ENCODE data around the gene E2F6.

The E2F6 gene

DNA sequence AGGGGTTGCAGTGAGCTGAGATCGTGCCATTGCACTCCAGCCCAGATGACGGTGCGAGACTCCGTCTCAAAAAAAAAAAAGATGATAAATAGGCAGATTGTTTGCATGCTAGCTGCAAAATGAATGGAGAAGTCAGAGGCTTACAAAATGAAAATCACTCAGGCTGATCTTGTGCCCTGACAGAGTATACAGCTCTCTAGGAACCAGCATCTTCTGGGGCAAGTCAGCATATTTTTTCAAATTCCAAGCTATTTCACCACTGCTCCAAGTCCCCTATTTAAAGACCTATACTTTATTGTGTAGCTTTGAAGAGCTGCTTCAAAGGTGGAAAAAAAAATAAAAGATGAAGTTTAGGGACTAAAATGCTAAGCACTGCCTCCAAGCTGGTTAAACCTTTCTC lies 6.1 kb downstream of the E2F6 start:
- TF ChIP-seq FOXM1 (IDR thresholded peaks at IDR 0.05; ENCODE audit: borderline replicate concordance, low read depth) (no peak), EGR1 (IDR thresholded peaks at IDR 0.05) (no peak), TEAD4 (IDR thresholded peaks at IDR 0.05) (no peak), TAF1 (IDR thresholded peaks at IDR 0.05; ENCODE audit: low read depth) (no peak), TCF12 (IDR thresholded peaks at IDR 0.05; ENCODE audit: low read depth) (no peak), CREB1 (IDR thresholded peaks at IDR 0.05; ENCODE audit: low read depth) (no peak), YY1 (IDR thresholded peaks at IDR 0.05; ENCODE audit: low read depth) (no peak), CEBPB (IDR thresholded peaks at IDR 0.05) (no peak), NFIC (IDR thresholded peaks at IDR 0.05) (no peak), ZBTB7A (IDR thresholded peaks at IDR 0.05; ENCODE audit: low read depth) (no peak)
- TF ChIP-seq, protein P1, sequence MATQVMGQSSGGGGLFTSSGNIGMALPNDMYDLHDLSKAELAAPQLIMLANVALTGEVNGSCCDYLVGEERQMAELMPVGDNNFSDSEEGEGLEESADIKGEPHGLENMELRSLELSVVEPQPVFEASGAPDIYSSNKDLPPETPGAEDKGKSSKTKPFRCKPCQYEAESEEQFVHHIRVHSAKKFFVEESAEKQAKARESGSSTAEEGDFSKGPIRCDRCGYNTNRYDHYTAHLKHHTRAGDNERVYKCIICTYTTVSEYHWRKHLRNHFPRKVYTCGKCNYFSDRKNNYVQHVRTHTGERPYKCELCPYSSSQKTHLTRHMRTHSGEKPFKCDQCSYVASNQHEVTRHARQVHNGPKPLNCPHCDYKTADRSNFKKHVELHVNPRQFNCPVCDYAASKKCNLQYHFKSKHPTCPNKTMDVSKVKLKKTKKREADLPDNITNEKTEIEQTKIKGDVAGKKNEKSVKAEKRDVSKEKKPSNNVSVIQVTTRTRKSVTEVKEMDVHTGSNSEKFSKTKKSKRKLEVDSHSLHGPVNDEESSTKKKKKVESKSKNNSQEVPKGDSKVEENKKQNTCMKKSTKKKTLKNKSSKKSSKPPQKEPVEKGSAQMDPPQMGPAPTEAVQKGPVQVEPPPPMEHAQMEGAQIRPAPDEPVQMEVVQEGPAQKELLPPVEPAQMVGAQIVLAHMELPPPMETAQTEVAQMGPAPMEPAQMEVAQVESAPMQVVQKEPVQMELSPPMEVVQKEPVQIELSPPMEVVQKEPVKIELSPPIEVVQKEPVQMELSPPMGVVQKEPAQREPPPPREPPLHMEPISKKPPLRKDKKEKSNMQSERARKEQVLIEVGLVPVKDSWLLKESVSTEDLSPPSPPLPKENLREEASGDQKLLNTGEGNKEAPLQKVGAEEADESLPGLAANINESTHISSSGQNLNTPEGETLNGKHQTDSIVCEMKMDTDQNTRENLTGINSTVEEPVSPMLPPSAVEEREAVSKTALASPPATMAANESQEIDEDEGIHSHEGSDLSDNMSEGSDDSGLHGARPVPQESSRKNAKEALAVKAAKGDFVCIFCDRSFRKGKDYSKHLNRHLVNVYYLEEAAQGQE (IDR thresholded peaks at IDR 0.05; ENCODE audit: low read depth): no peak

- TF ChIP-seq FOXM1 (IDR thresholded peaks at IDR 0.05; ENCODE audit: borderline replicate concordance, low read depth): no peak
- TF ChIP-seq TAF1 (IDR thresholded peaks at IDR 0.05; ENCODE audit: low read depth): no peak
- TF ChIP-seq TEAD4 (IDR thresholded peaks at IDR 0.05): no peak
- TF ChIP-seq ZBTB7A (IDR thresholded peaks at IDR 0.05; ENCODE audit: low read depth): no peak
- TF ChIP-seq CEBPB (IDR thresholded peaks at IDR 0.05): no peak
- no peak for TF ChIP-seq TCF12 (IDR thresholded peaks at IDR 0.05; ENCODE audit: low read depth)
- TF ChIP-seq NFIC (IDR thresholded peaks at IDR 0.05): no peak
- TF ChIP-seq, protein P2, sequence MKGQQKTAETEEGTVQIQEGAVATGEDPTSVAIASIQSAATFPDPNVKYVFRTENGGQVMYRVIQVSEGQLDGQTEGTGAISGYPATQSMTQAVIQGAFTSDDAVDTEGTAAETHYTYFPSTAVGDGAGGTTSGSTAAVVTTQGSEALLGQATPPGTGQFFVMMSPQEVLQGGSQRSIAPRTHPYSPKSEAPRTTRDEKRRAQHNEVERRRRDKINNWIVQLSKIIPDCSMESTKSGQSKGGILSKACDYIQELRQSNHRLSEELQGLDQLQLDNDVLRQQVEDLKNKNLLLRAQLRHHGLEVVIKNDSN (IDR thresholded peaks at IDR 0.05): no peak
- TF ChIP-seq, protein P1 (IDR thresholded peaks at IDR 0.05; ENCODE audit: low read depth): no peak
- TF ChIP-seq EGR1 (IDR thresholded peaks at IDR 0.05): no peak
- TF ChIP-seq MAX (IDR thresholded peaks at IDR 0.05): no peak
- no peak for TF ChIP-seq YY1 (IDR thresholded peaks at IDR 0.05; ENCODE audit: low read depth)
- no peak for TF ChIP-seq RAD21 (IDR thresholded peaks at IDR 0.05; ENCODE audit: low read depth)
- no peak for TF ChIP-seq EP300 (IDR thresholded peaks at IDR 0.05; ENCODE audit: borderline replicate concordance)
- TF ChIP-seq CREB1 (IDR thresholded peaks at IDR 0.05; ENCODE audit: low read depth): no peak
Measured at GRCh38 chr2:11458753-11459152, 7.2 kb downstream of the E2F6 start.

- TF ChIP-seq TAF1 (IDR thresholded peaks at IDR 0.05; ENCODE audit: low read depth) (no peak), CREB1 (IDR thresholded peaks at IDR 0.05; ENCODE audit: low read depth) (no peak), ZBTB7A (IDR thresholded peaks at IDR 0.05; ENCODE audit: low read depth) (no peak), TCF12 (IDR thresholded peaks at IDR 0.05; ENCODE audit: low read depth) (no peak)
- TF ChIP-seq, protein P2 (IDR thresholded peaks at IDR 0.05): no peak
Measured at GRCh38 chr2:11457935-11458334, 8.0 kb downstream of the E2F6 start.

DNA sequence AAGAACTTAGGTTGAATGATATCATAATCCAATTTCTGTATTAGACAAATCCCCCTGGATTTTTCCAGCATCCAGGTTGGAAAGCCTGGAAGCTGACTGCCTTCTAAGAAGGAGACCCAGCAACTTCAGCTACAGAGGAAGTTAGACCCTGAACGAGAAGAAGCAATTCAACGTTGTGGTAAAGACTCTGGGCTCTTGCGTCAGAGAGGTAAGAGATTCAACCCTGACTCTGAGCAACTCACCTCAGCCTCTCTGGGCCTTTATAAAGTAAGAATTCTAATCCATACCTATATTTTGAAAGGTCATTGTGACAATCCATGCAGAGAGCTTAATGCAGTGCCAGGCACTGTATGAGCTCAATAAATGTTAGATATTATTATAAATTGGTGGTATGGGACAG lies 9.7 kb downstream of the E2F6 start:
- no peak for TF ChIP-seq YY1 (IDR thresholded peaks at IDR 0.05; ENCODE audit: low read depth)
- TF ChIP-seq EGR1 (IDR thresholded peaks at IDR 0.05): no peak
- no peak for TF ChIP-seq ZBTB7A (IDR thresholded peaks at IDR 0.05; ENCODE audit: low read depth)
- TF ChIP-seq EP300 (IDR thresholded peaks at IDR 0.05; ENCODE audit: borderline replicate concordance): no peak
- no peak for TF ChIP-seq RAD21 (IDR thresholded peaks at IDR 0.05; ENCODE audit: low read depth)
- TF ChIP-seq NFIC (IDR thresholded peaks at IDR 0.05): no peak
- TF ChIP-seq, protein P1 (IDR thresholded peaks at IDR 0.05; ENCODE audit: low read depth): no peak

DNA sequence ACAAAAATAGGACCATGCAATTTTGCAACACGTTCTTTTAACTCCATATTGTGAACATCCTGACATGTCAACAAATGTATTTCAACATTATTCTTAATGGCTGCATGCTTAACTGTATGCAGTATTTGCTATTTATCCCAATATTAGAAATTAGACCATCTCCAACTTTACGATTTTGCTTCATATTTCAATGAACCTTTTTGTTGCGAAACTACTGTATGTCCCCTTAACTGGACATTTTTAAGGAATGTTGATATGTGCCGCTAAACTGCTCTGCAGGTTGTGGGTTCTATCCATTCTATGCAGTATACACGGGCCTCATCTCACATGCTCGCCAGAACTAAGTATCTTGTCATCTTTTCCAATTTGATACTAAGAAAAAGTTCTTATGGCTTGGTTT lies 11.1 kb downstream of the E2F6 start:
- TF ChIP-seq MAX (IDR thresholded peaks at IDR 0.05) (no peak), CREB1 (IDR thresholded peaks at IDR 0.05; ENCODE audit: low read depth) (no peak), RAD21 (IDR thresholded peaks at IDR 0.05; ENCODE audit: low read depth) (no peak), YY1 (IDR thresholded peaks at IDR 0.05; ENCODE audit: low read depth) (no peak), EP300 (IDR thresholded peaks at IDR 0.05; ENCODE audit: borderline replicate concordance) (no peak)
- TF ChIP-seq, protein P2 (IDR thresholded peaks at IDR 0.05): no peak

Data from Ishikawa (cell line).